Measurements from ENCODE around the gene SDK2.

The SDK2 gene

DNA sequence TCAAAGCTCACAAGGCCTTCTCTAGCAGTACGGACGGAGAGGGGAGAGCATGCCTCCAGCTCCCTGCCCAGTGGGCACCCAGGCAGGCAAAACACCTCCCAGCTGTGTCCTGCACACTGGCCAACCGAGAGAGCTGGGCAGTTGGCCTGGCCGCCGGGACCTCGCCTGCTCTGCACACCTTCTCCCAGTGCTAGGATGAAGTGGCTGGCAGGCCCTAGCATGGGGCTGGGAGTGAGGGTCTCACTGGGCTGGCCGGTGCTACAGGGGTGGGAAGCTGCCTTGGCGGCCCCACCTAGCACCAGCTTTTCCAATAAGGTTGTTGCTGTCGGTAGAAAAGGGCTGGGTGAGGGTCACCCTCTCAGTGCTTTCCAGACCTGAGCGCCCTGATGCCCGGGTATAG is 60.2 kb downstream of the SDK2 start:
- no peak for DNase-seq

DNA sequence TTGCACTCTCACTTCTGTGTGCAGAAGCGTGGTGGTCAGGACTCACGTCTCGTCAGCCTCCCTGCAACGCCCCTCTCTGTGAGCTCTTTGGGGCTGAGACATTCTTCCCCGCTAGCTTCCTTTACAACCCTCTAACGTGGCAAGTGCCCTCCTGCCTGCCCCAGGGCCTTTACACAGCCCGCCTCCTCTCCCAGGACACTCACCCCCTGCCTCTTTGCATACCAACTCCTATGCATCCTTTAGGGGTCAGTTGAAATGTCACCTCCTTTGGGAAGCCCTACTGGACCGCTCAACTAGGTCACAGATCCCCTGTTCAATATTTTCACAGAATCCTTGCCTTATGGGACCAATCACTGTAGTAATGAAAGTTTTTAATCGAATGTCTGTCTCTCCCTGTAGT is 61.4 kb downstream of the SDK2 start:
- no peak for DNase-seq

DNA sequence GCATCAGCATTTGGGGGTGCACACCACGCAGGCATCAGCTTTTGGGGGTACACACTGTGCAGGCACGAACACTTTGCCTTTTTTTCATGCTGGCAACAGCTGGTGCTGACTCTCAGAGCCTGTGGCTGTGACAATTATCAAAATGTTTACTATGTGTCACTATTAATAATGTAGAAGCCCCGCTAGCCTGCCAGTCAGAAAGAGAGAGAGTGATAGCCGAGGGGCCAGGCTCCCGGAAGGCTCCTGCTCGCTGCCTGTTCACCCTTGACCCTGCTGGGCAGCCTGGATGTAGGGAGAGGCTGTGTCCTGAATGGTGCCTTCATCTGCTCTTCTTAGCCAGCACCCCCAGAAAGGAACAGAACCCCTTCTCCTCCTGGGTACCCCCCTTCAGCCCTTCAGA is 61.9 kb downstream of the SDK2 start:
- DNase-seq: no peak

DNA sequence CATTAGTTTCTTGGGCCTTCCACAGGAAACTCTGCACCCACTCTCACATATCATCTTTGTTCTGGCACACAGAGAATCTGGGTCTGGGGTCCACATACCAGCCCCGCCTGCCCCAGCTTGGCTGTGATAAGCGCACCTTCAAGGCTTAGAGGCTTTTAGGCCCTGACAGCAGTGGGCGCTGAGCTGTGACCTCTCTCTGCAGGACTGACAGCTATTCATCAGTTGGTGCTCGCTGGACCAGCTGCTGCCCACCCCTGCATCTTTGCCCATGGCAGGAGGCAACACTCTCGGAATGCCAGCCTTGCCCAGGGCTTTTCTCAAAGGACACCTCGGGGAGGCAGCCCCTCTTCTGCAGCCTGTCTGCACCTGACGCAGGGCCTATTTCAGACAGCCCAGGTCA is 62.9 kb downstream of the SDK2 start:
- DNase-seq: no peak

DNA sequence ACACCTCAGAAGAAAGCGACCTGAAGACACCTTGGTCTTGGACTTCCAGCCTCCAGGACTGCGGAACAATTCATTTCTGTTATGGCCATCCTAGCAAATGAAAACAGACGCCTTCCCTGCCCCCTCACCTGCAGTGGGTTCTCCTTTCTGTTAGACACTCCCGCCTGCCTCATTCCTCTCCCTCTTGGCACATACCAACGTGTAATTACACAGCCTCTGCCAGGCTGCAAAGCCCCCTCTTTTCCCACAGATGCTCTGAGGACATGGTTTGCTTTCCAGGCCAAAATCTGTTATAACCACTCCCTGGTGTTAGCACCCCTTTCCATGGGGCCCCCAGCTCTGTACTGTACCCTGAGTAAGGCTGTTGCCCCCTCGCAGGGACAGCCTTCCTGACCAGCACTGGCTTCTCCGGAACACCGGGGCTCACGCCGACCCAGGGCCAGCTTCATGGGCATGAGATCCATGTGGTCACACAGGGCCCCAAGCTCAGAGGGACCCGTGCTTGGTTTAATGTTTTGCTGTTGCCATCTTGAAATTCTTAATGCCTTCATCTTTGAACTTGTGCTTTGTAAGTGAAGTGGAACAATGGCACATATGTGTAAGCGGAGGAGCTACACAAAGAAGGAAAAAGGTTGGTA is 64.1 kb downstream of the SDK2 start:
- no peak for DNase-seq

DNA sequence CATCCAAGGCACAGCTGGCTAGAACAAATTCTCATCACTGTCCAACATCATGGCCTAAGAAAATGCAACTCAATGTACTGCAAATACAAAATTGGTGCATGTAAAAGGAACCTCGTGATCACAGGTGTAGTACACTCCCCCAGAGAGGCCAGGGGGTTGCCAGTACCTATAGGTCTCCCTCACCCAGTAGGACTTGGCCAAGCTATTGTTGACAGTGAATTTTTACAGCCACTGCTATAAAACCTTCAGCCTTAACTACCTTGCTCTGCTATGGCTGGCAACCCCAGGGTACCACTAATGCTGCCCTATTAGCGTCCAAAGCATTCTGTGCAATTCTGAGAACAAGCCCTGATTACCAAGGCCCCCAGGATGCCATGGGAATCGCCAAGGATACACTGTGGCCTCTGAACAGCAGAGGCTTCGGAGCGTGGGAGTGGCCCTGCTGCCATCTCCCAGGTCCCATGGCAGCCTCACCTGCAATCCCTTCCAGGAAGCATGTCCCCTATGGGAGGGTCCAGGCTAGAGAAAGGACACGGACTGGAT is 67.6 kb downstream of the SDK2 start:
- DNase-seq: no peak

DNA sequence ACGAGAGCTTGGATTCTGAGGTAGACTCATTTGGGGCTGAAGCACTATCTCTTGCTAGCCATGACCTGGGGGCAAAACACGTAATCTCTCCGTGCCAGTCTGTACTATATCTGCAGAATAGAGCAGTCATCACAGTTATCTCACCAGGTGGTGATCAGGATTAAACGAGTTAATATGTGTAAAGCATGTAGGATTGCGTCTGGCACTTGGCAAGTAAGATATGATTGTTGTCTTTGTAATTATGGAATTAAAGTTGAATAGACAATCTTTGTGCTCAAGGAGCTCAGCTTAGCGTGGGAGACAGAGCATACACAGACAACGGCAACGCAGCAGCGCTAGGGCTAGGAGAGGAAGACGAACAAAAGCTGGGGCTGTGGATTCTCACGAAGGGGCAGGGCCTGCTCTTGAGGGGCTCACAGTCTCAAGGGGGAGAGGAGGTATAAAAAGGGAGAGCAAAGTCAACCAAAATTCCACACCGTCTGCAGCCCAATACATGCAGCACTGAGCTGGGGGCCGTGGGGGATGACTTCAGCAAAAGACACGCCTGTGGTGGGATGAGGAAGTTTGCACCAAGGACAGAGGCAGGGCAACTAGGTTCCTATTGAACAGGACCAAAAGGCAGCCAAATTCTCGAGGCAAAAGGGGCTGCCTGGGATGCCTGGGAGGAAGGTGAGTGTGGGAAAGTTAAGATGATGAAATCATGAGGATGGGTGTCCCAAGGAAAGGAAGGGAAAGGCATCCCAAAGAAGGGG is 68.6 kb downstream of the SDK2 start:
- no peak for DNase-seq

DNA sequence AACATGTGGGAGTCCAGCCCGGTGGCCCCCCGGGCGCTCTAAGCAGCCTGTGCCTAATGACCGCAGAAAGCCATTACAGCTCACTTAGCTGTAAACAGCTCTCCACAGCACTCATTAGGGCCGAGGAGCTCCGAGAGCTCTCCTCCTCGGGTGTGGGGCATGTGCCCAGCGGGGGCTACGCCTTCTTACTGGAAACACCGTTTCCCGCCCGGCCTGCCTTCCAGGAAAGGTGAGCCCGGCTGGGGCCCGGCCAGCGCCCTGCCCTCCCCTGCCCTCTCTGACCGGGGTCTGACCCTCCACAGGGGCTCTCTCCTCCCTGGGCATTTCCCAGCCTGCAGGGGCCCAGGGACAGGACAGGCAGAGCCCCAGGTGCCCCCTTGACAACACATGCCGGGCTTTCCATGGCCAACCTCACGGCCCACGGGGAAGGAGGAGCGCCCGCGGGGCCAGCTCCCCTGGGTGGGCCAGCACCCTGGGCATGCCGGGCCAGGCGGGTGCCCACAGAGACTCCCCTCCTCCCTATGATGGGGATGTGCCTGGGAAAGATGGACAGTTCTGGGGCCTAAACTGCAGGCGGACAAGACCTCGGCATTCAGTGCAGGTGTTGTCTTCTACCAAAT is 72.6 kb downstream of the SDK2 start:
- DNase-seq: no peak

DNA sequence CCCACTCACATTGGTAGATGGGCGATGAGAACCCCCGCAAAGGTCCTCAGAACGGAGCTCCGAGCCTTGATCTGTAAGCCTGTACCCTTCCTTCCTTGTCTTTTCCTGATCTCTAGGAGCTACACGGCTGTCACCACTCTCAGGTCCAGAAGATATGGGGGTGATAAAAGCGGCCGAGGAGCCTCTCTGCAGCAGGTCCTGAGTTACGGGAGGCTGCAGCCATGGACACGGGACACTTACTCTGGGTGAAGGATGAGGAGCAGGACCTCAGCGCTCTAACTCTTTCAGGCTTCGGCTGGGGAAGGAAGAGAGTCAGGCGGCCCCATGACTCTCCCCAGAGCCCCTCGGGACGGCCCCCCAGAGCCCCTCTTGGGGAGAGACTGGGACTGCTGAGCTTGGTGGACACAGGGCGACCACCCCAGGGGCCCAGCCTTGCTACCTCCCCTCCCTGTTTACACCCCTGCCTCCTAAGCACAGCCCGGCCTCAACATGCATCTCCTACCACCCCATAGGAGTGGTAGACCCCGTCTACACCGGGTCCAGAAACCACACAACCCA is 74.4 kb downstream of the SDK2 start:
- DNase-seq: no peak

DNA sequence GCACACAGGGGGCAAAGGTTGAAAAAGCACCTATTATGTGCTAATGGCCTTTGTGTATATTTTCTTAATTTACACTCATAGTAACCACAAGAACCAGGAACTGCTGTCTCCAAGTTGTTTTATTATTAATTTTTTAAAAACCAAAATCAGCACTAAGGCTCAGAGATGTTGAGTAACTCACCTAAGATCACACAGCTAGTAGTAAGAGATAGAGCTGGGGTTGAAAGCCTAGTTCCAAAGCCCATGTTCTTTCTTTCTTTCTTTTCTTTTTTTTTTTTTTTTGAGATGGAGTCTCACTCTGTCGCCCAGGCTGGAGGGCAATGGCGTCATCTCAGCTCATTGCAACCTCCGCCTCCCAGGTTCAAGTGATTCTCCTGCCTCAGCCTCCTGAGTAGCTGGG is 75.3 kb downstream of the SDK2 start:
- DNase-seq: no peak

DNA sequence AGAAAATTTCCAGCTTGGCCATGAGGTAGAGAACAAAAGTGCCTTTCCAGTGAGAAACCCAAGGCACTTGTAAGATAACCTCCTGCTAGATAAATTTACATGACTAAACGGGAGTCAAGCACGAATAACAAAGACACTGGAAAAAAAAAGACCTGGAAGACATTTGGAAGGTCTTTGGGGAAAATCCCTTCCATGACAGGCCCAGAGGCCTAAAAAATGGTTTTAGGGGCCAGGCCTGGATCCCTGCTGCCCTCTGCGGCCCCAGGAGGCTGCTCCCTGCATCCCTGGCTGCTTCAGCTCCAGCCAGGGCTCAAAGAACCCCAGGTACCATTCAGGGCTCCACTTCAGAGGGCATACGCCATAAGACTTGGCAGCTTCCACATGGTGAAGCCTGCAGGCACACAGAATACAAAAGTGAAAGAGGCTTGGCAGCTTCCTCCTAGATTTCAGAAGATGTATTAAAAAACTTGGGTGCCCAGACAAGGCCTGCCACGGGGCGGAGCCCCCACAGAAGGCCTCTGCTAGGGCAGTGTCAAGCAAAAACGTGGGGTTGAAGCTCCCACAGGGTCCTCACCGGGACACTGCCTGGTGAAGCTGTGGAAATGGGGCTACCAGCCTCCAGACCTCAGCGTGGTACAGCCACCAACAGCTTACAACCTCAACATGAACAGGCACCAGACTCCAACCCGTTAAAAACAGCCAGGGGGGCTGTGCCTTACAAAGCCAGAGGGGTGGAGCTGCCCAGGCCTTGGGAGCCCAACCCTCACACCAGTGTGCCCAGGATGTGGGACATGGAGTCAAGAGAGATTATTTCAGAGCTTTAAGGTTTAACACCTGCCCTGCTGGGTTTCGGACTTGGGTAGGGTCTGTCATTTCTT is 77.1 kb downstream of the SDK2 start:
- no peak for DNase-seq

DNA sequence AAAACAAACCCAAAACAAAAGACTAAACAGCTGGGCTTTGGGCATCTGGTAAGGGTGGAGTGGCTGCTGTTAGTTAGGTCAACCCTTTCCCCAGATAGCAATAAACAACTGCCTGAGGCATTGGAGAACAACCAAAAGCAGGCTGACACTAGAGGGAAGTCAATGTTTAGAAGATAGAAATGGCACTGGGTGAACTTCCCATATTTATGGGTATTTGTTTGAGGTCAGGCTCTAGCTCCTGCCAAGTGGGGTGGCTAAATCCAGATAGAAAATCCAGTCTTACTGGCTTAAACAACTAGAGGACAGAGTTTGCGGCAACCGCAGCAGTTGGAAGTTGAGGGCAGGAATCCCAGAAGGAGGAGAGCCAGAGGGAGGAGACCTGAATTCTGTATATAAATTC is 79.4 kb downstream of the SDK2 start:
- DNase-seq: no peak

DNA sequence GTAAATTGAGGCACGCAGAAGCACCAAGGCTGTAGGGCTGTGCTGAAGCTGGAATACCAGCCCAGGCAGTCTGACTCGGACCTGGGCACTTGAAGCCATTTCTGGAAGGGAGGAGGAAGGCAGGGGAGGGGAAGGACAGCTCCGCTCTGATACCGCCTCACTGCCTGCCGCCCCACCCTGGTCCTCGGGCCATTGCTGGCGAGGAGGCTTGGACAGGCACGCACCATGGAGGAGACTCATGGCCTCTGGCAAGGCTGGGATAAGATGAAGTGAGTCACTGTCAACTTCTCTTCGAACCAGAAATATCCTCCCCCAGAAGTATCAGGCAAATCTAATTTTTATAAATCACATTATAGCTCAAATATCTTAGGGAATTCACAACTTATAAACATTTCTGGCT is 81.3 kb downstream of the SDK2 start:
- DNase-seq: no peak

DNA sequence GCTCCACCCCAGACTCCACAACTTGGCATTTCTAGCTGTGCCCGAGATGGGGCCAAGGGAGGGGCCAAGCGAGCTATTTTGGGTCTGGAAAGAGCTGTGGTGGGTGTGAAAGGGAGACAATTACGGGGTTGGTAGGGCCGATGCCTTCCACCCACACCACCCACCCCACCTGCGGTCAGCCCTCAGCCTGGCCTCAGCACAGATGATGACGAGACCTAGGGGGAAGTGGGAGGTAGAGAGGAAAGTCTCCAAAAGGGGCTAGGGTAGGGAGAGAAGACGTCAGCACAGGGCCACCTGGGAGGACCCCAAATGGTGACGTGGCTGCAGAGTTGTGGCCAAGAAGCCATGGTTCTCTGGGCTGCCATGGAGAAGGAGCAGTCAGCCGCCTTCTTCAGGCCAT is 83.1 kb downstream of the SDK2 start:
- DNase-seq: no peak

DNA sequence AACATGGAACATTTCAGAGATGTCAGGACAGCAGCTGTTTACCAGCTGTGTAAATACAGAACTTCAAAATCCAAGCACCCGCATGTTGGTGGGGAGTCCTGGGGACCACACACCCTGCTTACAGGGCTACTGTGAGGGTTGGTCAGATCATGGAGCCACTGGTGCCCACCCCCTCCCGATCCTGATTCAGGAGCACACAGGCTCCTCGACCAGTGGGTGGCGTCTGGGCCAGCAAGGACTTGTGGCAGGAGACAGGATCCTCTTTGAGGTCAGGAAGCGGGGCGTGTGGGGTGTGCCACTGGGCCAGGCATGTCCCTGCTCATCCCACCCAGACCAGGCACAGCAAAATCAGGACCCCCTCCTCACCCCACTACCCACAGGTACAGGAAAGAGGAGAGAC is 83.6 kb downstream of the SDK2 start:
- no peak for DNase-seq

DNA sequence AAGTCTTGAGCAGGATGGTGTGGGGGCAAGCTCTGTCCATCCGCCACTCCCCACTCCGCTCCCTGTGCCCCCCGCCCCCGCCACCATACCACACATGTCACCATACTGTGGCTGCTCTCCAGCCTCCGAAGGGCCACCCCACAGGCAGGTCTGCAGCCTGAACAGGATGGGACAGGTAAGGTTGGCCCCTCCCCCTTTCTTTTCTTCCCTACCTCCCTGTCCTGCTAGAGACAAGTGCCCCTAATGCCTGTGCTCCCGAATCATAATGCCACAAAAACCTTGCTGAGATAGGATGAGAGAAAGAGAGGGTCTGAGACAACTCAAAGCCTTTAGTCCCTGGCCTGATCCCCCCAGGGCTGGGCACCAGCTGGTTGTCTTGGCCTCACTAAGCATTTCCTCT is 84.7 kb downstream of the SDK2 start:
- no peak for DNase-seq

DNA sequence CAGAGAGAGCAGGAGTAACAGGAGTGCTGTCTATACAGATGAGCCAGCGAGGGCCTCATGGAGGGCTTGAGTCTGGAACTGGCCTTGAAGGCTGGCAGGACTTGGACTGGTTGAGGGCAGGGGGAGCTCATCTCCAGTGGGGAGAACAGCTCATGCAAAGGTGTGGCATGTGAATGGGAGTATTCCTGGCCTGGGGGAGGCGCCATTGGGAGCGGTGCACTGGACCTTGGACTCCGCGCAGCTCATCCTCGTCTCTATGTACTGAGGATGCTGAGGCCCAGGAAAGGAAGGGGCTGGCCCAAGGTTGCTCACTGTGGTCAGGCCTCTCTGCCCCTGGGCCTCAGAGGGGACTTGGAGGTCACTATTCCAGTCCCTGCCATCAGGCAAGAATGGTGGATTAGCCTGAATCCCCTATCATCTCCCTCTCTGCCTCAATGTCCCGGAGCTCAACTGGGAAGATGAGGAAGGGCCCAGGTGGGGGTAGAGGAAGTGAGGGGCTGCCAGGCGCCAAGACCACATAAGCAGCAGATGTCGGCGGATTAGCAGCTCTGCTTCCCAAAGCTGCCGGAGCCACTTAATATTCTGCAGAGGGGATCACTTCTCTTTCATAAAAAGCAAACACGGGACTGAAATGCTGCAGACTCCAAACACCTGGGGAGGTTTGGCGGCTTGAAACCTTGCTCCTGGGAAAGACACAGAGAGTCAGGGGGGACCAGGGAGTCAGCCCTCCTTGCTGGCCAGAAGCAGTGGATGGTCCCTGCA is 88.9 kb downstream of the SDK2 start:
- no peak for DNase-seq

DNA sequence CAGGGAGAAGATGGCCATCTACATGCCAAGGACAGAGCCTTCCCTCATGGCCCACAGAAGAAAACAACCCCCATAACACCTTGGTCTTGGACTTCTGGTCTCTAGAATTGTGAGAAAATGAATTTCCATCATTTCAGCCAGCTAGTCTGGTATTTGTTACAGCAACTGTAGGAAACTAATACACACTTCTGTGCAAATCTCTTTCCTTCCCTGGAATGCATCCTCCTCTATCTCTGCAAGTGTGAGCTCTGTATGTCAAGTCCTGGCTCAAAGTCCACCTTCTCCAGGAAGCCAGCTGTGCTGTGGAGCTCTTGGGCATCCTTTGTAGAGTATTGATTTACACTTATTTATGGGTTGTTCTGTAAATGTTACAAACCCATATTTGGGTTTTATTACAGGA is 89.7 kb downstream of the SDK2 start:
- DNase-seq: no peak

DNA sequence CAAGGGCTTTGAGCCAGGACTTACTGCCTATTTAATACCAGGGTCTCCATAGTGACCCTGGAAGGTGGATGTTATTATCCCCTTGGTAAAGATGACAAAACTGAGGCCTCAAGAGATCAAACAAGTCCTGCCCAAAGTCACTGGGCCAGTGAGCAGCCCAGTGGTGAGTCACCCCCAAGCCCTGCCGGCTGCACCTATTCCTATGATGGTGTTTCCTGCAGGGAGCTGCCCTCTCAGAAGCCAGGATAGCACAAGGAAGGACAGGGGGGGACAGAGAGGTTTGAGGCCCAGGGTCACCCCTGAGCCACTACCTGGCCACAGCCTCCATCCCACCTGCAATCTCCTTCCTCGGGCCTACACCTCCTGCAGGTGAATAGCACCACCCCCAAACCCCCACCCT is 90.9 kb downstream of the SDK2 start:
- DNase-seq: no peak

DNA sequence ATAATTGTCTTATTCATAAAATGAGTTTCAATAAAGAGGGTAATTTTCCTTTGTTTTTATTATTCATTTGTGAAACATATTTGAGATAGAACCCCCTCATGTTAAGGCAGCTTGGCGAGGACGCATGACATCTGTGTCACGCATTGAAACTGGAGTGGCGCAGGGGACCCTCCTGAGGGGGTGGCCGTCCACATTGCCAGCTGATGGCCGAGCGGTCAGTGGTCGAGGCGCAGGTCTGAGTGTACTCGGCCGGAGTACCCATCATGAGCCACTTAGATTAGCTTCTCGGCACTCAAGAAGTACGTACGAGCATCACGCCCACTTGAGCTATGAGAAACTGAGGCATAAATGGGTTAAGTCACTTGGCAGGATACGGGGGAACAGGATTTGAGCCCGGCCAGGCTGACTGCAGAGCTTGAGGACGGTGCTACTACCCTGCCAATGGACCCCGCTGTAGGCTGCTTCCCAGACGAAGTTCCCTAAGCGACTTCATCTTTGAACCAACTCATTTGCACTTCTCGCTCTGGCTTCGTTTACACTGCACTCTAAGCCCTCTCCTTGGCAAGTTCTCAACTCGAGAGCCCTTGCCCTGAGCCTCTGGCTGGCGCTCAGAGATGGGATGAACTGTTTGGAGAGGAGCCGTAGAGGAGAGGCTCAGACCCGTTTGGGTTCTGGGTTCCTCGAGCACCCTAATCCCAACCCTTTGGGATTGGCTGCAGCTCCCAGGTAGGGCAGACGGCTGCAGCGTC is 91.8 kb downstream of the SDK2 start:
- no peak for DNase-seq

DNA sequence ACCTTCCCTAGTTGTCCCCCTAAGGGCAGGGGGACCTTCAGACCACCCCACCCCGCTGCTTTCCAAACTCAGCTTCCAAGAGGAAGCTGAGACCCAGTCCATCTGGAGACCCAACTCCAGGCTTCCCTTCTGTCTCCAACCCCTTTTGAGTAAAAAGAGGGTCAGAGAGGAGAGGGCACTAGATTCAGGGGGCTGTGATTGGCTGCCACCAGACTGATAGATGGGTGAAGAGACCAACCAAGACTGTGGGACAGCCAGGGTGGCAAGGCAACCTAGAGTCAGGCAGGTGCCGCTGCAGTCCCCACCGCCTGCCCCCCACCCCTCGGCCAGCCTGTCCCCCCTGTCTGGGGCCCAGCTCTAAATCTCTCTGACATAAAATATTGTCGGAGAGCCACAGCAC is 92.5 kb downstream of the SDK2 start:
- DNase-seq: no peak
